ENCODE data around the gene LARP4.

DNA sequence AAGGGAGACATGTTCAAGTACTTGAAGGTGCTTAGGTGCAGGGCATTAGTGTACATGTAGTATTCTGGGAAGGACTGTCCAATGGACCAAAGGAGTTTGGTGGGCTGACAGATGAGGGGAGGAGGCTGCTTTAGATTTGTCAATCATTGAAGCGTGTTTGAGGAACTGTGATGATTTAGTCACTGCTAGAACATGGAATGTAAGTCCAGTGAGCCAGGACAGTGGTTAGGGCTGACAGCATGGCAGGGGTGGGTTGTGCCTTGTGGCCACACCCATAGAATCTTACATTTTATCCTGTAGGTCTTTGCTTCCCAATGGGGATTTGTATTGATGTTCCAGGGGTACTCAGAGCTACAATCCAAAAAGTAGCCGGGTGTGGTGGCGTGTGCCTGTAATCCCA lies 128.7 kb downstream of the LARP4 start:
- no peak for TF ChIP-seq POLR2A (IDR thresholded peaks at IDR 0.05)
- TF ChIP-seq, protein P1, sequence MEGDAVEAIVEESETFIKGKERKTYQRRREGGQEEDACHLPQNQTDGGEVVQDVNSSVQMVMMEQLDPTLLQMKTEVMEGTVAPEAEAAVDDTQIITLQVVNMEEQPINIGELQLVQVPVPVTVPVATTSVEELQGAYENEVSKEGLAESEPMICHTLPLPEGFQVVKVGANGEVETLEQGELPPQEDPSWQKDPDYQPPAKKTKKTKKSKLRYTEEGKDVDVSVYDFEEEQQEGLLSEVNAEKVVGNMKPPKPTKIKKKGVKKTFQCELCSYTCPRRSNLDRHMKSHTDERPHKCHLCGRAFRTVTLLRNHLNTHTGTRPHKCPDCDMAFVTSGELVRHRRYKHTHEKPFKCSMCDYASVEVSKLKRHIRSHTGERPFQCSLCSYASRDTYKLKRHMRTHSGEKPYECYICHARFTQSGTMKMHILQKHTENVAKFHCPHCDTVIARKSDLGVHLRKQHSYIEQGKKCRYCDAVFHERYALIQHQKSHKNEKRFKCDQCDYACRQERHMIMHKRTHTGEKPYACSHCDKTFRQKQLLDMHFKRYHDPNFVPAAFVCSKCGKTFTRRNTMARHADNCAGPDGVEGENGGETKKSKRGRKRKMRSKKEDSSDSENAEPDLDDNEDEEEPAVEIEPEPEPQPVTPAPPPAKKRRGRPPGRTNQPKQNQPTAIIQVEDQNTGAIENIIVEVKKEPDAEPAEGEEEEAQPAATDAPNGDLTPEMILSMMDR (IDR thresholded peaks at IDR 0.05): no peak
